Islet of Langerhans (tissue), 1 donor: ENCODE results near the gene CAP2.

Experiments
- FAIRE-seq: peaks from one replicate; lab custom pipeline; 2011; peaks lifted over from hg19 to GRCh38; lab: Jason Lieb, UNC

Gene CAP2

DNA sequence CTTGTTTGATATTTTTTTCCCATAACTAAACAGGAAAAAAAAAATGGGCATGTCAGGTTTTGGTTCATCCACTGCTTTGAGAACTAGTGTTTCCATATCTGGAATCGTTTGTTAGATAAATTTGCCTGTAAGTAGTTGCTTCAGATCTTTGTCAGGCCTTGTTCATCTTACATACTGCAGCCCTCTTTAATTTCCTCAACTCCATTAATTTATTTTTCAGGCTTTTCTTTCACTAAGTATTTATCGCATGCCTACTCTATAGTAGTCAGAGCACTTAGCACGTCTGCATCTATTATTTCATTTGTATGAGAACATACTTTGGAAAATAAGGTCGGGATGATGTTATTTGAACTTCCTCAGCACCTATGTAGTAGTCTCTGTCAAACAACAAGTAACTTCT lies 80.9 kb downstream of the CAP2 start:
- FAIRE-seq, result no peak

GRCh38 chr6:17475606-17476244 lies 82.3 kb downstream of the CAP2 start:
- no peak for FAIRE-seq

- no peak for FAIRE-seq
Measured at GRCh38 chr6:17476511-17476910, 83.1 kb downstream of the CAP2 start.

DNA sequence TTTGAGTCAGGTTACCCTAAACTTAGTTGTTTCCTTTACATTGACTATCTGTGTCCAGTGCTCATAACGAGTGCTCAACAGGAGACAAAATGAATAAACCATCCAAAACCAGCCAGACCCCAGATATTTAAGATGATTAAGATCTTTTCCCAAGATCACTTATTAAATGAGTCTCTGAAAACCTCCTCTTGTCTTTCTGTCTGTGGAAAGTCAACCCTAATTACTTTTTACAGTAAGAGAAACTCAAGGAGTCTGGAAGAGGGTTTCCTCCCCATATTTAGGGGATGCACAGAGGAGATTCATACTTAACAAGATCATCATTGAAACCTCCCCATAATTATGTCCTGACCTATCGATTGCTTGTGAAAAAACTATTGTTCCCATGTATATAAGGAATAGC lies 84.0 kb downstream of the CAP2 start:
- no peak for FAIRE-seq

- FAIRE-seq, result no peak
Measured at GRCh38 chr6:17478223-17478907, 85.0 kb downstream of the CAP2 start.

GRCh38 chr6:17478946-17479345 lies 85.6 kb downstream of the CAP2 start:
- FAIRE-seq, result no peak

GRCh38 chr6:17480476-17480875 lies 87.1 kb downstream of the CAP2 start:
- no peak for FAIRE-seq

DNA sequence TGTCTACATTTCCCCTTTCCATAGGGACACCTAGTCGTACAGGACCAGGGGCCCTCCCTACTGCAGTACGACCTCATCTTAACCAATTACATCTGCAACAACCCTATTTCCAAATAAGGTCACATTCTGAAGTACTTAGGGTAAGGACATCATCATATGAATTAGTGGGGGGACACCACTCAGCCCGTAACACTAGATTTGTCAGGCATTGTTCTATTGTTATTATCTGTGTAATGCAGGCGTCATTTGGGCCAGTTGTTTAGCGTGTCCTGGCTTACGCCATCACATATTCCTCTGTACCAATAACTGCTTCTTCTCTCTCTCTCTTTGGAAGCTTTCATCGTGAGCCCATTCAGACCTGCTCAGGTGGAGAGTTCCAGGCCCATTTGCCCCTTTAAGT lies 89.3 kb downstream of the CAP2 start:
- no peak for FAIRE-seq

GRCh38 chr6:17483391-17484016 lies 90.1 kb downstream of the CAP2 start:
- FAIRE-seq, result no peak

DNA sequence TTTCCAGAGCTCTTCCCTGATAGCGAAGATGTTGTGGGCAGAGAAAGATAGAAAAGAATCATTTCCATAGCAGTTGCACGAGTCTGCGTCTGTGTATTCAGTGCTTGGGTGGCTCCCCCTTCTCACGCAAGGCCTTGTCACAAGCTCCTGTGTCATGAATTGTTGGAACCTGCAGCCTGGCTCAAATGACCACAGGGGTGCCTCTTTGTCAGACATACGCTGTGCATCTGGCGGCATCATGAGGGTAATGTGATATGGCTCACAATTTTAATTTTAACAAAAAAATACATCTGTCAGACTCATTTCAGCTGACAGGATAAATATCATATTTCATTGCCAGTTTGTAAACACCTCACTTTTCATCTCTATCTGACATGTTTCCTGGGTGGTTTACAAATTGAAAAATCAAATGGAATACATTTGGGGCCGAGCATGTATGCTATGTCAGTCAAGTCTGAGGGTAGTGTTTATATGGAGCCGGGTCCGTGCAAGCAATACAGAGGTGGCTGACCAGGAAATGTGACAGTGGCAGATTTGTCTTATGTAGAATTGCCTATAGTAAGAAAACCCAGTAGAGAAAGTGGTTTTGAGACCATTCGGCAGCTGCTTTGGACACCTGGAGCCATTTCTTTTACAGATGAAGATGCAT lies 90.9 kb downstream of the CAP2 start:
- no peak for FAIRE-seq

DNA sequence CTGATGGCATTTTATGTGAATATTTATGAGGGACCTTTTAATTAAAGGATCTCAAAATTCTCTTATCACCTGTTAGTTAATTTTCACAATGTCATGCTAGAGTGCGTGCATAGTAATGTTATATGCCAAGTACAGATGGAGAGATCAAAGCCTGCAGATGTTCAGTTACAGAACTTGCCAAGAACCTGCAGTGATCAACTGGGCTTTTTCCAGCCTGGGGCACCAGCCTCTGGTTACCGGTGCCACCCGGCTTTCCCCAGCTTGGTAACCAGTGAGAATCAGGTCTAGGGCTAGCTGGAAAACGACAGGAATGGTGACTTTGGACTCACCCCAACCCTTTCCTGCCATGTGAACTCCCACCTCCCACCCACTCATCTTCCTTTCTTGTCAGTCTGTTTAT lies 91.8 kb downstream of the CAP2 start:
- FAIRE-seq, result no peak

DNA sequence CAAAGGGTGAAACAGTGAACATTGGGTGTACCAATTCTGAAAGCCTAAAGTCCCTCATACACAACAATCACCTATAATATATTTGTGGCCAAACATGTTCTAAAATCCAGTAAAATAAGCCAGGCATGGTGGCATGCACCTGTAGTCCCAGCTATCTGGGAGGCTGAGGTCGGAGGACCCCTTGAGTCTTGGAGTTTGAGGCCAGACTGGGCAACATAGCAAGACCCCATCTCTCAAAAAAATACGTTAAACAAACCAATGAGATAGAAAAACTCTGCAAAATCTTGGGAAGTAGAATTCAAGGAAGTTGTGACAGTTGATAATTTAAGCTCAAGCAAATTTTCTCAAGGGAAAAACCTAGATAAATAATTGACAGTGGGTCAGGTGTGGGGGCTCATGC lies 92.6 kb downstream of the CAP2 start:
- FAIRE-seq, result no peak

DNA sequence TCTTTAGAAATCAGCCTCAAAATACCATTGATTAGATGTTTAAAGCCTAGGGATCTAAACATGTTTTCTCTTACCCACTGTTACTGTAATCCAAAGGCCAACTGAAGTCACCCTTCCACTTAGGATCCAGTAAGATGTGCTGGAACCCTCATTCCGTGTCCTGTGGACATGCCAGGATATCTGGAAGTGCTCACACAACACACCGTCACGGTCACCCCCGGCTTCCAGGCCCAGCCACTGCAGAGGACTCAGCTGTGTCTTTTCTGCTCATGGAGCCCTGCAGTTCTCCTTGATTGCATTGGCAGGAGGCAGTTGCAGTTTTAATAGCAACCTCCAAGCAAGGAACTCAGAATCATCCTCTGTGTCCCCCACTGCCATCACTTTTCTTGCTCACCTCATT lies 93.3 kb downstream of the CAP2 start:
- no peak for FAIRE-seq

DNA sequence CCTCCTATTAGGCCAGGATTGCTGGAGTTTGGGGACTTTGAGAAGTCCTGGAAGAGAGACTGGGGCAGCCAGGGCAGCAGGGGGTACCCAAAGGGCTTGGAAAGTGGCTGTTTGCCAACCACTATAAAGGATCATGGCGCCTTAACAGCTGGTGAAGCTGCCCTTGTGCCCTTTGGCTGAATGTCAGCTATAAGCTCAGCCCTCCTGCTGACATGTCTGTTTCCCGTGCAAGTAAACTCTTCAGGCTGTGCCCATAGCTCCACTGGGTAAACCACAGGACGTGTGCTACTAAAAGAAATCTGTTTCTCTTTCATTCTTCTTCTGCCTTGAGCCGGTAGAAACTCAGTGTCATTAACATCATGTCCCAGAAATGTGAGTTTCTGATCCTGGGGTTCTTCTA lies 97.3 kb downstream of the CAP2 start:
- FAIRE-seq, result no peak

GRCh38 chr6:17491416-17492142 lies 98.2 kb downstream of the CAP2 start:
- FAIRE-seq, result no peak

GRCh38 chr6:17492350-17492749 lies 99.0 kb downstream of the CAP2 start:
- FAIRE-seq, result no peak

DNA sequence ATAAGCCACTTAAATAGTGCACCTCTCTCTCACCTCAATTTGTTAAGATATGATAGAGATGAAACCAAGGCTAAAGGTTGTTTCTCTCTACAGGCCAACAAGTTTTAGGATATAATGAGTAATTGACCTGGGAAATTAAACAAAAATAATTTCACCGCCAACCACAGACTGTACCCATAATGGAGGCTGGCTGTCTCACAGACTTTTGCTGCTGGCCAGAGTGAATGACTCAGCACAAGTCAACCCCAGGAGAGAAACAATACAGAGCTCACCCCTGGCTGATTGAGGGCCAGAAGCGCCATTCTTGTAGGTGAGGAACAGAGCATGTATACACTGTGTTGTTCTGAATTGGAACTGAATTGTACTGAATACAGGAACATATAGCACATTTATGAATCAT lies 99.9 kb downstream of the CAP2 start:
- FAIRE-seq, result no peak

DNA sequence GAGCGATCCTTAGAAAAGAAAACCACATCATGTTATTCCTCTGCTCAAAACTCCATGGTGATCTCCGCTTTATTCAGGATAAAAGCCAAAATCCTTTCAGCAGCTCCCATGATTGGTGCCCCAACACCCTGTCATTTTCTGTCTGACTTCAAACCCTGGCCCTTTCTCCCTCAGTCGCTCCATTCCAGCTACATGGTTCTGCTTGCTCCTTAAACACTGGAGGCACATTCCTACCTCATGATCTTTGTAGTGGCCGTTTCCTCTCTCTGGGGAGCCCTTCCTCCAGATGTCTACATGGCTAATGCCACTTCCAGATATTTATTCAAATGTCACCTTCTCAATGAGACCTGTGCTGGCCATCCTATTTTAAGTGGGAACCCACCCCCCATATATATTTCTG lies 100.8 kb downstream of the CAP2 start:
- FAIRE-seq, result no peak

DNA sequence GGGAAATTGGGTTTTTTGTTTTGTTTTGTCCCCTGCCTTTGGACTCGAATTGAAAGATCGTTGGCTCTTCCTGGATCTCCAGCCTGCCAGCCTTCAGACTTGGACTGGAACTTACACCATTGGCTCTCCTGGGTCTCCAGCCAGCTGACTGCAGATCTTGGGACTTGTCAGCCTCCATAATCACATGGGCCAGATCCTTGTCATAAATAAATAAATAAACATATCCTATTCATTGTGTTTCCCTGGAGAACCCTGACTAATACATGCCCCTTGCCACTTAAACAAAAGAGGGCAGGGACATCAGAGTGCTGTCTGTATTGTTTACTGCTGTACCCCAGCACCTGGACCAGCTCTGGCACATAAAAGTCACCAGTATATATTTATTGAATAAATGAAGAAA lies 101.5 kb downstream of the CAP2 start:
- FAIRE-seq, result no peak

DNA sequence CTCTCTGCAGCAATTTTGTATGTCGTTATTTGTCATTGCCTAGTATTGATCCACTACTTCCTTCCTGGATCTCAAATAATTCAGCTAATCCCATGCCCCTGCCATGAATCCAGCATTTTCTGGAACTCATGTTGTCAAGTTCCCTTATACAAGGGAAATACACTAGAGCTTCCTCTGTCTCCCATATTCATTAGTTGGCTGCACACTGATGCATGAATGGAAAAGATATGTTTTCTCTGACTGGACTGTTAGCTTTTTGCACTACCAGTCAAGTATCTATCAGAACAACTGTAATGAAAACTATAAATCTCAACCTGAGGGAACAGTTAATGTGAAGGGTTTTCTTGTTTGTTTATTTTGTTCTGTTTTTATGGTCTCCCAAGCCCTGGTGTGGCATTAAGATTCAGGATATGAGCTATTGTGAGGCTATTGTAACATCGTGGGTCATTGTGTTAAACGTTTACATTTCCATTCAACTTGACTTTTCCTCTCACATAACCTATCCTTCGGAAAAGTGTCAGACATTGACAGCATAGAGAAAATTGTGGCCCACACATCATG lies 104.2 kb downstream of the CAP2 start:
- no peak for FAIRE-seq

GRCh38 chr6:17501442-17501841 lies 108.0 kb downstream of the CAP2 start:
- FAIRE-seq, result no peak

DNA sequence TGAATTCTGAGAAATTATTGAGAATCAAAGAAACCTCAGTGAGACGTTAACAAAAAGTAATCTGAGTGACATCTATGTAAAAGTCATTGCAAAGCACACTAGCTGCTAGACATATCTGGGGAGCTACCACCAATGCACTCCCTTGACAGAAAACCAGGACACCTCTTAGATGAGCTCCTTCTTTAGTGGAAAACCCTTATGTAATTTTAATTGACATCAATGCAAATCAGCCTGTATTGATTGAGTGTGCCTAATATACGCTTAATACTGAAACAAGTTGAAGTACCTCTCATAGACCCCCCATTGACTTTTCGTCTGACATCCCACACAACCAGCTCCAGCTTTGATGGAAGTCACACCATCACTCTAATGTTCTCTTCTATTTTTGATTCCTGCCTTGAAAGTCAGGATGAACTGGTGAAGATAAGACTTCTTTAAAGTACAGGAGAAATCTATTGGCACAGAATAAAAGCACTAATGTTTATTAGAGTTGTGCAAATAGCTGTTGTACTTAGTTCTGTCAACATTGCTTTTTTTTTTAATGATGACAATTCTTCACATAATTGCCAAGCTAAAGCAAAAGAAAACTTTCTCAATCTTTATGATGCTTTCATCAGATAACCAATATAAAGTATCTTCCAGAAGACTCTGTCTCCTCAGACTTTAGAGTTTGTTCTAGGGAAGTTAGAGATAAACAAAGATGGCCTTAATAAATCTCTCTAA lies 108.7 kb downstream of the CAP2 start:
- no peak for FAIRE-seq
